OCI-LY7 (cell line): ENCODE data around the gene PPP1R3E.

ENCODE experiments used
- EZH2phosphoT487 ChIP-seq: fragments of 200-600 bp; sonication (generic); IDR thresholded peaks from 2 replicates; pipeline ENCODE4 v1.6.1; 2018; ENCODE audit warnings: low read depth, borderline replicate concordance, mild to moderate bottlenecking, mixed run types, antibody characterized with exemption, low read length, moderate library complexity, mixed read lengths
- TF ChIP-seq, protein P1 (sequence below): fragments of 200-600 bp; sonication (generic); conservative IDR thresholded peaks from 2 replicates; pipeline ENCODE4 v1.5.1; 2014; ENCODE audit warnings: mild to moderate bottlenecking, antibody characterized with exemption, low read length, moderate library complexity, mixed read lengths

DNA sequence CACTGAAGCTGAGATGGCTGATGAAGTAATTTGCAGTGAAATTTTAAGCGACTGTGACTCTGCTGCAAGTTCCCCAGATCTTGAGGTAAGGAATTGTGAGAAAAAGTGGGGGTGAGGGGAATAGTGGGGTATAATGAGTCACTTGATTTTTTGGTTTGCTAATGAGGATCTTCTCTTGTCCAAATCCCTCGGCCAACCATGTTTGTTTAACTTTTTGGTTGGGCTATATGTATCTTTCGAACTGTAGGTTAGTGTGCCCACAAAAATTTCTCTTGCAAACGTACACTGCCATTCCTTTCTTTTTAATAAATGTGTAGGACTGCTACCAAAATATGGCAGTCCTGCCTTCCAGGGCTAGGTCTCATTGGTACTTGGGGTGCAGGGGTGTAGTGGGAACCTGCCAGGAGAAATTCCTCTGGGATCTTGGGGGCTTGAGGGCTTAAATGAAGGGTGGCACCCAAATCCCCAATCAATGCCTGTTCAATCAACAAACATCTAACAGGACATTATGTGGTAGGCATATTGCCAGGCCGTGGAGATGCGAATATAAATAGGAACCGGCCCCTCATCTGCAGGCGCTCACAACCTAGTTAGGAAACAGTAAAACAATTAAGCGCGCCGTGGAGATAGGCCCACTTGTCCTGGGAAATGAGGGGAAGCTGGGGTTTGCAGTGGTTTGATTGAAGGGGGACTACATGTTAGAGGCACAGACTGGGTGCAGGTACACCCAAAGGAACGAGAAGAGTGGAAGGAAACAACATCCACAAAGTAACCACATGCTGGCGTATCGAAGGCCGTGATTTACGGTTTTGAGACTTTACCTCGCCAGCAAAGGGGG lies 17.3 kb upstream of the PPP1R3E start:
- TF ChIP-seq, protein P1, sequence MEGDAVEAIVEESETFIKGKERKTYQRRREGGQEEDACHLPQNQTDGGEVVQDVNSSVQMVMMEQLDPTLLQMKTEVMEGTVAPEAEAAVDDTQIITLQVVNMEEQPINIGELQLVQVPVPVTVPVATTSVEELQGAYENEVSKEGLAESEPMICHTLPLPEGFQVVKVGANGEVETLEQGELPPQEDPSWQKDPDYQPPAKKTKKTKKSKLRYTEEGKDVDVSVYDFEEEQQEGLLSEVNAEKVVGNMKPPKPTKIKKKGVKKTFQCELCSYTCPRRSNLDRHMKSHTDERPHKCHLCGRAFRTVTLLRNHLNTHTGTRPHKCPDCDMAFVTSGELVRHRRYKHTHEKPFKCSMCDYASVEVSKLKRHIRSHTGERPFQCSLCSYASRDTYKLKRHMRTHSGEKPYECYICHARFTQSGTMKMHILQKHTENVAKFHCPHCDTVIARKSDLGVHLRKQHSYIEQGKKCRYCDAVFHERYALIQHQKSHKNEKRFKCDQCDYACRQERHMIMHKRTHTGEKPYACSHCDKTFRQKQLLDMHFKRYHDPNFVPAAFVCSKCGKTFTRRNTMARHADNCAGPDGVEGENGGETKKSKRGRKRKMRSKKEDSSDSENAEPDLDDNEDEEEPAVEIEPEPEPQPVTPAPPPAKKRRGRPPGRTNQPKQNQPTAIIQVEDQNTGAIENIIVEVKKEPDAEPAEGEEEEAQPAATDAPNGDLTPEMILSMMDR: no peak
- TF ChIP-seq EZH2phosphoT487: no peak
